Measurements from ENCODE around the gene EEF1G. TPM values are rescaled to one million over a fixed set of nuclear protein-coding genes. Genes with fewer than 3 reads are reported as not detected.

Gene EEF1G
- total and polyA plus RNA-seq, 4 donors = 941 to 1,160 (median 1,086) TPM

DNA sequence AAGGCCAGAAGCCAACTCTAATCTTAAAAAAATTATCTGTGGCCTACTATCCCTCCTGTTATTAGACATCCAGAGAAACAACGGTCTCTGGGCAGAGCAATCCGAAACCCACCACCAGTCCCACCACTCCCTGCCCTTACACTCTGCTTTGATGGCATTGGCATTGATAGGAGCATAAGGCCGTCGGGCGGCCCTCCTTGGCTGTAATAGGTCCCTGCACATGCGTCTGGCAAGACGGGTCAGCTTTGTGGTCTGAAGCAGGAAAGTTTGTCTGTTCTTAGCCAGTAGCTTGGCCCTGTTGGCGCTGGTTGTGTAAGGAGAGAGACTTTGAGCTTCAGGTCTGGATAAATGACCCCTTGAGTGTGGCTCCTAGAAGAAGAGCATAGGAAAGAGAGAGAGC lies 21.4 kb upstream of the EEF1G start:
- H3K4me1 ChIP-seq (ENCODE audit: control insufficient read depth in 5 of 5, insufficient read depth in 5 of 5, low read length in 5 of 5) = peaks cover 7 to 27% (median 10%) of the 10 kb centered on the region in 5 donors
- H3K36me3 ChIP-seq (ENCODE audit: control insufficient read depth in 4 of 4, insufficient read depth in 4 of 4, low read length in 4 of 4) = peaks cover 30 to 46% (median 33%) of the 10 kb centered on the region in 4 donors
- 90 to 96% methylated on average over 8 of the region's 8 CpGs for WGBS, 2 donors
- no peak for ATAC-seq (ENCODE audit: insufficient read depth, low FRiP score)
- H3K27ac ChIP-seq (ENCODE audit: low read depth in 1 of 2, low read length in 1 of 2) = no peak overlapping the region
- no peak for DNase-seq
- H3K4me3 ChIP-seq = no peak overlapping the region
- no peaks in the 10 kb centered on the region for H3K9me3 ChIP-seq (ENCODE audit: control insufficient read depth in 4 of 4, insufficient read depth in 3 of 4, low read length in 3 of 4)
- TF ChIP-seq, protein P1, sequence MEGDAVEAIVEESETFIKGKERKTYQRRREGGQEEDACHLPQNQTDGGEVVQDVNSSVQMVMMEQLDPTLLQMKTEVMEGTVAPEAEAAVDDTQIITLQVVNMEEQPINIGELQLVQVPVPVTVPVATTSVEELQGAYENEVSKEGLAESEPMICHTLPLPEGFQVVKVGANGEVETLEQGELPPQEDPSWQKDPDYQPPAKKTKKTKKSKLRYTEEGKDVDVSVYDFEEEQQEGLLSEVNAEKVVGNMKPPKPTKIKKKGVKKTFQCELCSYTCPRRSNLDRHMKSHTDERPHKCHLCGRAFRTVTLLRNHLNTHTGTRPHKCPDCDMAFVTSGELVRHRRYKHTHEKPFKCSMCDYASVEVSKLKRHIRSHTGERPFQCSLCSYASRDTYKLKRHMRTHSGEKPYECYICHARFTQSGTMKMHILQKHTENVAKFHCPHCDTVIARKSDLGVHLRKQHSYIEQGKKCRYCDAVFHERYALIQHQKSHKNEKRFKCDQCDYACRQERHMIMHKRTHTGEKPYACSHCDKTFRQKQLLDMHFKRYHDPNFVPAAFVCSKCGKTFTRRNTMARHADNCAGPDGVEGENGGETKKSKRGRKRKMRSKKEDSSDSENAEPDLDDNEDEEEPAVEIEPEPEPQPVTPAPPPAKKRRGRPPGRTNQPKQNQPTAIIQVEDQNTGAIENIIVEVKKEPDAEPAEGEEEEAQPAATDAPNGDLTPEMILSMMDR (IDR thresholded peaks at IDR 0.05; ENCODE audit: control extremely low read depth, extremely low read depth) = no peak
- no peak overlapping the region for H3K9ac ChIP-seq (ENCODE audit: insufficient read depth in 1 of 2, low read length in 2 of 2)
- no peaks in the 10 kb centered on the region for H3K27me3 ChIP-seq (ENCODE audit: control insufficient read depth in 3 of 3, insufficient read depth in 3 of 3, low read length in 2 of 3)

DNA sequence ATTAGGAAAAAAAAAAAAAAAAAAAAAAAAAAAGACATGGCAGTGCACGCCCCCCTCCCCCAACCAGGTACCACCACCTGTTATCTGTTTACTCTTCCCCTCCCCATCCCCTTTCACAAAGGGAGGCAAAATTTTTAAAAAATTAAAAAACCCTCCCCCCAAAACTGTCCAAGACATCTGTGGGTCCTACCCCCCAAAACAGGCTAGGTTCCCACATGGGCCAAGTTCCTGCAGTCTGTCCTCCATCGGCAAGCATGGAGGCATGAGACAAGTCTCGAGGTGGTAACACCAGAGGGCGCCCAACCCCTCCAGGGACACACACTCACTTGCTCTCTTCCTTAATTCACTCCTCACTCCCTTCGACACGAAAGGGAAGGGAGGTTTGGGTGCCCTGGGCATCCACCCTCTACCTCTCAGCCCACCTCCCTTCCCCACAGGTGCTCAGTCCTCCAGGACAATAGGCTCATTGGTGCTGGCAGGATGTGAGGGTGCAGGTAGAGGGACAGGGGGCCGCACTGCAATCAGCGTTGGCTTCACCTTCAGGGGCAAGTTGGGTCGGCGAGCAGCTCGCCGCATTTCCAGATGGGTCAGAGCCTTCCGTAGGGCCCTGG lies 19.8 kb upstream of the EEF1G start:
- Histone ChIP-seq H3K9ac (ENCODE audit: insufficient read depth in 1 of 2, low read length in 2 of 2) (no peak overlapping the region), H3K4me1 (ENCODE audit: control insufficient read depth in 5 of 5, insufficient read depth in 5 of 5, low read length in 5 of 5) (peaks cover 0 to 12% (median 0%) of the 10 kb centered on the region in 5 donors), H3K36me3 (ENCODE audit: control insufficient read depth in 4 of 4, insufficient read depth in 4 of 4, low read length in 4 of 4) (peaks cover 30 to 46% (median 33%) of the 10 kb centered on the region in 4 donors), H3K4me3 (no peak overlapping the region), H3K27ac (ENCODE audit: low read depth in 1 of 2, low read length in 1 of 2) (no peak overlapping the region), H3K9me3 (ENCODE audit: control insufficient read depth in 4 of 4, insufficient read depth in 3 of 4, low read length in 3 of 4) (no peaks in the 10 kb centered on the region), H3K27me3 (ENCODE audit: control insufficient read depth in 3 of 3, insufficient read depth in 3 of 3, low read length in 2 of 3) (no peaks in the 10 kb centered on the region)
- WGBS, 2 donors = 60 to 61% methylated on average over 13 of the region's 13 CpGs
- TF ChIP-seq, protein P1 (IDR thresholded peaks at IDR 0.05; ENCODE audit: control extremely low read depth, extremely low read depth) = peak; percentile 21
- ATAC-seq (ENCODE audit: insufficient read depth, low FRiP score) (no peak), DNase-seq (peak; percentile 74 to 77 (median 76))

DNA sequence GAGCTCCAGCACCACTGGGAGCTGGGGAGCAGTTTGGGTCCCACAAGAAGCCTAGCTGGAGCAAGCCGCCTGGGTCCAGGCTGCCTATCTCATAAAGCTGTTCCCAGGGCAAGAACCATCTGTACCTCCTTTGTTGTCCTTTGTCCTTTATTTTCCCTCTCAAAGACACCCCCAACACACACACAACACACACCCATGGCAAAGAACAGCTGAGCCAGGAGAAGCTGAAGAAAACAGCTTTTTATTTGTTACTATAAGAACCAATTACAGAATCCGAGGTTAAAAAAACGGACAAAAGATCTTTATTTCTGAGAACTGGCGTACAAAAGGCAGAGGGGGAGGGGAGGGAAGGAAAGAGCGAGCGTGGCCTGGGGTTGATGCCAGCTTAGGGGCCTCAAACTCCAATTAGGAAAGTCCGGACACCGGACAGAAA lies 19.3 kb upstream of the EEF1G start:
- WGBS, 2 donors = 76 to 83% methylated on average over 8 of the region's 8 CpGs
- H3K9ac ChIP-seq (ENCODE audit: insufficient read depth in 1 of 2, low read length in 2 of 2) = no peak overlapping the region
- DNase-seq (no peak), ATAC-seq (ENCODE audit: insufficient read depth, low FRiP score) (no peak)
- peak overlapping the region; percentile 87 to 97 for H3K27ac ChIP-seq (ENCODE audit: low read depth in 1 of 2, low read length in 1 of 2)
- H3K27me3 ChIP-seq (ENCODE audit: control insufficient read depth in 3 of 3, insufficient read depth in 3 of 3, low read length in 2 of 3) = no peaks in the 10 kb centered on the region
- TF ChIP-seq, protein P1 (IDR thresholded peaks at IDR 0.05; ENCODE audit: control extremely low read depth, extremely low read depth) = no peak
- peaks cover 0 to 11% (median 0%) of the 10 kb centered on the region in 5 donors for H3K4me1 ChIP-seq (ENCODE audit: control insufficient read depth in 5 of 5, insufficient read depth in 5 of 5, low read length in 5 of 5)
- no peak overlapping the region for H3K4me3 ChIP-seq
- no peaks in the 10 kb centered on the region for H3K9me3 ChIP-seq (ENCODE audit: control insufficient read depth in 4 of 4, insufficient read depth in 3 of 4, low read length in 3 of 4)
- peaks cover 26 to 47% (median 29%) of the 10 kb centered on the region in 4 donors for H3K36me3 ChIP-seq (ENCODE audit: control insufficient read depth in 4 of 4, insufficient read depth in 4 of 4, low read length in 4 of 4)
